WI38 (cell line): Measurements from ENCODE around the gene ASIP.
"Not testable (repeated sequence)": the region's sequence is repeated elsewhere in the genome, so short reads cannot be mapped to it uniquely, and the experiment has no call there.

Source experiments
- H3K4me3 ChIP-seq: 2 replicates; pipeline ENCODE4 v1.5.1; 2011; ENCODE audit warnings: low read depth, mild to moderate bottlenecking, control low read depth, low read length
- CTCF ChIP-seq: IDR thresholded peaks from 2 replicates; pipeline ENCODE4 v1.5.1; 2012; ENCODE audit warnings: low read depth, mild to moderate bottlenecking, control low read depth, low read length

Gene ASIP

GRCh38 chr20:34210271-34210670, 31.0 kb upstream of the ASIP start:
- no peak overlapping the region for H3K4me3 ChIP-seq
- no peak for TF ChIP-seq CTCF

DNA sequence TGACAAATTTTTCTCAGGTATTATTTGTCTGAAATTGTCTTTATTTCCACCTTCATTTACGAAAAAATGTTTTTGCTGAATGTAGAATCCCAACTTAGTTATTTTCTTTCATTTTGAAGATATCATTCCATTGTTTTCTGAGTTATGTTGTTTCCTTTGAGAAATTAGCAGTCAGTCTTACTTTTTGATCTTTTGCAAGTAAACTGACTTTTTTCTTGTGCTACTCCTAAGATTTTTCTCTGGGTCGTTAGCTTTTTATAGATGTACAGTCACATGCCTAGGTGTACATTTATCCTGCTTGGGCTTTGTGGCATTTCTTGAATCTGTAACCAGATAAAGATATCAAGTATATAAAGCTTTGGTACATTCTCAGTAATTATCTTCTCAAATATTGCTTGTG, 29.6 kb upstream of the ASIP start:
- TF ChIP-seq CTCF, result no peak

DNA sequence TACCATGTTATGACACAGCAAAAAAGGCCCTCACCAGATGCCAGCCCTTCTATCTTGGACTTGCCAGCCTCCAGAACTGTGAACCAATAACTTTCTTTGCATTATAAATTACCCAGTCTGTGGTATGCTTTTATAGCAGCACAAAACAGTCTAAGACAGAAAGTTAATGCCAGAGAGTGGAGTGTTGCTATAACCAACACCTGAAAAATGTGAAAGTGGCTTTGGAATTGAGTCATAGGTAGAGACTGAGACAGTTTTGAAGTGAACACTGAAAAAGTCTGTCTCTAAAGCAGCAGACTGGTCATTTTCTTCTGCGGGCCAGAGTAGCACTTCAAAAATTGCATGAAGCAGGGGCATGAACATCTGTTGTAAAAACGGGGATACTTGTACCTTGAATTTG, 28.0 kb upstream of the ASIP start:
- H3K4me3 ChIP-seq, result no peak overlapping the region
- TF ChIP-seq CTCF, result no peak

More for the DNA sequence above, 29.6 kb upstream of the ASIP start:
- no peak overlapping the region for H3K4me3 ChIP-seq

- H3K4me3 ChIP-seq, result peak overlapping the region; percentile 63
- TF ChIP-seq CTCF, result no peak
Measured at GRCh38 chr20:34215711-34216381, 25.4 kb upstream of the ASIP start.

GRCh38 chr20:34216382-34216742, 24.9 kb upstream of the ASIP start:
- peak overlapping the region; percentile 63 for H3K4me3 ChIP-seq
- no peak for TF ChIP-seq CTCF

GRCh38 chr20:34220561-34220960, 20.7 kb upstream of the ASIP start:
- H3K4me3 ChIP-seq, result no peak overlapping the region
- TF ChIP-seq CTCF, result no peak

DNA sequence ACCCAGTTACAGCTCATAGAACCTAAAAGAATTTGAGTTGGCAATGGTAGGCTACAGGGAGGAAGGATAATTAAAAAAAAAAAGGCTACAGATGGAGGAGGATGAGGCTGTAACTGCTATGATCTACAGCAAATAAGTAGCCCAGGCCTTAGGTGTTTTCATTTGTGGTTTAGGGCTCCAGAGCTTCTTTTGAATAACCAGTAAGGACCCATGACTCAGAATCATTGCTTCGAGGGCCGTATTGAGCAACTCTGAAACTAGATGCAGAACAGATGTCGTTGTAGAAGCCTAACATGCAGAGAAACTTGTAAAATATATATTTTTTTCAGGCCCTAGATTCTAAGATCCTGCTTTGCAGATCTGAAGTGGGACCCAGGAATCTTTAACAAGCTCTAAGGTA, 19.0 kb upstream of the ASIP start:
- H3K4me3 ChIP-seq, result no peak overlapping the region
- TF ChIP-seq CTCF, result no peak

DNA sequence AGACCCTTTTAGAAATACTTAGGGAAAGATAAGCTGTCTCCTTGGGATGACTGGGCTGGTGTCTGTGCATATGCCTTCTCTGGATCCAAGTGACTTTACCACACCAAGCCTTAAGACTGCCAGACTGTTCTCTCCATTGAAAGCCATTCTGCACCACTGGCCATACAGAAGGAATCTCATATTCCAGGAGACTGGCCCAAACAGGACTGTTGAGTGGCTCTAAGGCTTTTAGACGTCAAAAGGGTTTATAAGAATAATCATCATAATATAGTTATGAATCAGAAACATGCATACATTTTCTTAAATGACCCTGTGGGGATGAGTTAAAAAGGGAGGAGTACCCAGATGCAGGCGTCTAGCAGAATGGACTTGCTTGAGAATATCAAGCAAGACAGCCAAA, 17.0 kb upstream of the ASIP start:
- H3K4me3 ChIP-seq, result not testable (repeated sequence)
